ENCODE data around the gene HLA-DRB1.
"Not testable (repeated sequence)": the region's sequence is repeated elsewhere in the genome, so short reads cannot be mapped to it uniquely, and the experiment has no call there.

The HLA-DRB1 gene

GRCh38 chr6:32609391-32609730 is 19.7 kb upstream of the HLA-DRB1 start:
- no peak for DNase-seq

GRCh38 chr6:32608362-32608761 is 18.7 kb upstream of the HLA-DRB1 start:
- DNase-seq: no peak

GRCh38 chr6:32607988-32608298 is 18.3 kb upstream of the HLA-DRB1 start:
- DNase-seq: no peak

GRCh38 chr6:32607263-32607987 is 17.8 kb upstream of the HLA-DRB1 start:
- no peak for DNase-seq

- no peak for DNase-seq
Measured at GRCh38 chr6:32604434-32604877, 14.8 kb upstream of the HLA-DRB1 start.

- DNase-seq: no peak
Measured at GRCh38 chr6:32603888-32604287, 14.2 kb upstream of the HLA-DRB1 start.

- no peak for DNase-seq
Measured at GRCh38 chr6:32603222-32603621, 13.6 kb upstream of the HLA-DRB1 start.

GRCh38 chr6:32602383-32602782 is 12.7 kb upstream of the HLA-DRB1 start:
- DNase-seq: no peak

- DNase-seq: no peak
Measured at GRCh38 chr6:32597024-32597423, 7.4 kb upstream of the HLA-DRB1 start.

GRCh38 chr6:32590713-32591112 is 1.1 kb upstream of the HLA-DRB1 start:
- not testable (repeated sequence) for DNase-seq

GRCh38 chr6:32588156-32588555 is 1.5 kb downstream of the HLA-DRB1 start:
- DNase-seq: no peak

GRCh38 chr6:32583527-32583898 is 6.1 kb downstream of the HLA-DRB1 start:
- no peak for DNase-seq

GRCh38 chr6:32581315-32582095 is 8.1 kb downstream of the HLA-DRB1 start:
- DNase-seq: no peak

- DNase-seq: no peak
Measured at GRCh38 chr6:32580593-32580992, 9.1 kb downstream of the HLA-DRB1 start.

- no peak for DNase-seq
Measured at GRCh38 chr6:32578962-32579361, 10.7 kb downstream of the HLA-DRB1 start.

GRCh38 chr6:32577493-32577892 is 12.2 kb downstream of the HLA-DRB1 start:
- not testable (repeated sequence) for DNase-seq

GRCh38 chr6:32576250-32576649 is 13.4 kb downstream of the HLA-DRB1 start:
- no peak for DNase-seq

GRCh38 chr6:32570363-32570905 is 19.2 kb downstream of the HLA-DRB1 start:
- no peak for DNase-seq

- no peak for DNase-seq
Measured at GRCh38 chr6:32568561-32568960, 21.1 kb downstream of the HLA-DRB1 start.

GRCh38 chr6:32566957-32567356 is 22.7 kb downstream of the HLA-DRB1 start:
- DNase-seq: no peak

- no peak for DNase-seq
Measured at GRCh38 chr6:32565511-32565910, 24.1 kb downstream of the HLA-DRB1 start.

GRCh38 chr6:32562940-32563339 is 26.7 kb downstream of the HLA-DRB1 start:
- DNase-seq: no peak

- no peak for DNase-seq
Measured at GRCh38 chr6:32559747-32560146, 29.9 kb downstream of the HLA-DRB1 start.

- DNase-seq: no peak
Measured at GRCh38 chr6:32558426-32559057, 31.1 kb downstream of the HLA-DRB1 start.
